Hepatocyte (in vitro differentiated cells): ENCODE data around the gene CFAP221. TPM values are rescaled to one million over a fixed set of nuclear protein-coding genes. Genes with fewer than 3 reads are reported as not detected.
"Not testable (repeated sequence)": the region's sequence is repeated elsewhere in the genome, so short reads cannot be mapped to it uniquely, and the experiment has no call there.

Experiments
- DNase-seq: peaks from one replicate; pipeline ENCODE4 v3.0.0-alpha.2; 2016; ENCODE audit warnings: low spot score
- H2AFZ ChIP-seq: fragments of 200-600 bp; sonication (generic); 2 replicates; pipeline ENCODE4 v1.6.0; 2016; ENCODE audit warnings: antibody characterized with exemption, mild to moderate bottlenecking
- H3K27ac ChIP-seq: fragments of 200-600 bp; sonication (generic); 2 replicates; pipeline ENCODE4 v1.5.1; 2016; ENCODE audit warnings: mild to moderate bottlenecking
- H3K27me3 ChIP-seq: fragments of 200-600 bp; sonication (generic); 2 replicates; pipeline ENCODE4 v1.6.1; 2016
- H3K36me3 ChIP-seq: fragments of 200-600 bp; sonication (generic); replicated peaks from 2 replicates; pipeline ENCODE4 v1.5.1; 2016; ENCODE audit warnings: low read depth; ENCODE audit not compliant: insufficient read depth
- H3K4me1 ChIP-seq: fragments of 200-600 bp; sonication (generic); 2 replicates; pipeline ENCODE4 v1.5.1; 2016; ENCODE audit warnings: mild to moderate bottlenecking, moderate library complexity; ENCODE audit not compliant: insufficient read depth
- H3K4me2 ChIP-seq: fragments of 200-600 bp; sonication (generic); 2 replicates; pipeline ENCODE4 v1.6.0; 2016
- H3K4me3 ChIP-seq: fragments of 200-600 bp; sonication (generic); 2 replicates; pipeline ENCODE4 v1.5.1; 2016; ENCODE audit warnings: mild to moderate bottlenecking
- H3K79me2 ChIP-seq: fragments of 200-600 bp; sonication (generic); 2 replicates; pipeline ENCODE4 v1.6.0; 2017; ENCODE audit warnings: mild to moderate bottlenecking
- H3K9me2 ChIP-seq: fragments of 200-600 bp; sonication (generic); replicated peaks from 2 replicates; pipeline ENCODE4 v1.6.0; 2017; ENCODE audit warnings: mild to moderate bottlenecking; ENCODE audit not compliant: insufficient read depth
- H3K9me3 ChIP-seq: fragments of 200-600 bp; sonication (generic); 2 replicates; pipeline ENCODE4 v1.5.1; 2016; ENCODE audit warnings: low read depth, mild to moderate bottlenecking
- H4K20me1 ChIP-seq: fragments of 200-600 bp; sonication (generic); 2 replicates; pipeline ENCODE4 v1.6.0; 2016; ENCODE audit warnings: mild to moderate bottlenecking; ENCODE audit not compliant: insufficient read depth, poor library complexity, severe bottlenecking
- EZH2 ChIP-seq: fragments of 200-600 bp; sonication (generic); IDR thresholded peaks from 2 replicates; pipeline ENCODE4 v1.6.1; 2016; ENCODE audit warnings: antibody characterized with exemption, mild to moderate bottlenecking, borderline replicate concordance
- EZH2phosphoT487 ChIP-seq: fragments of 200-600 bp; sonication (generic); IDR thresholded peaks from one replicate; pipeline ENCODE4 v1.6.1; 2018; ENCODE audit warnings: antibody characterized with exemption, mild to moderate bottlenecking, low read depth, moderate library complexity; ENCODE audit not compliant: unreplicated experiment, severe bottlenecking
- WGBS: methylation state at CpG from one replicate; pipeline ENCODE4 v1.1.6; 2016; ENCODE audit warnings: low lambda C conversion rate; ENCODE audit errors: missing lambda C conversion rate; 5-methylcytosine and 5-hydroxymethylcytosine counted together
- polyA plus RNA-seq: library from polyadenylated mRNA; unstranded; fragments of >200 nt; fragmentation: Nextera tagmentation; extraction: Ambion mirVana; gene quantifications from 2 replicates; pipeline ENCODE4 v1.2.1, GENCODE V29; 2016
- total RNA-seq: library from RNA; depleted of rRNA; stranded (reverse); fragments of >200 nt; gene quantifications from 2 replicates; pipeline ENCODE4 v1.2.3, GENCODE V29; 2014
- TF ChIP-seq, protein P1 (sequence below): fragments of 200-600 bp; sonication (generic); IDR thresholded peaks from 2 replicates; pipeline ENCODE4 v1.5.1; 2016; ENCODE audit warnings: antibody characterized with exemption, mild to moderate bottlenecking; ENCODE audit not compliant: poor library complexity

CFAP221 gene
- total and polyA plus RNA-seq, 2 experiments from 2014 or later = 3.3 to 3.4 TPM

DNA sequence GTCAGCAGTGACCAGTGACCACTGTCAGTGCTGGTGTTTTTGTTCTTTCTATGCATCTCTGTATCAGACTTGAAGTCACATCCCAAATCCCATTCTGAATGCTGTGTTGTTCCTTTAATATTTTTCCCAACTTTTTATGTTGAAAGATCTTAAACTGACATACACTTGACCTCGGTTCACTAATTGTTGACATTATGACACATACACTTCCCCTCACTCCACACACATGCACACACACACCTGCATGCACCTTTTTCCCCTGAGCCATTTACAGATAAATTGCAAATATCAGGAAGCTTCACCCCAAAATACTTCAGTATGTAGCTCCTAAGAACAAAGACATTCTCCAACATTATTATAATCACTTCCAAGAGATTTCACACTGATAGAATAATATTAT lies 62.4 kb downstream of the CFAP221 start:
- Histone ChIP-seq H2AFZ (no peak overlapping the region), H3K9me2 (no peaks in the 10 kb centered on the region), H3K9me3 (no peaks in the 10 kb centered on the region), H3K27ac (no peak overlapping the region), H3K27me3 (no peaks in the 10 kb centered on the region), H3K79me2 (no peaks in the 10 kb centered on the region), H3K4me2 (no peak overlapping the region), H4K20me1 (no peaks in the 10 kb centered on the region), H3K4me1 (no peaks in the 10 kb centered on the region), H3K36me3 (no peaks in the 10 kb centered on the region), H3K4me3 (no peak overlapping the region)
- WGBS = 54% methylated on average over 1 of the region's 1 CpG
- TF ChIP-seq EZH2 = no peak
- TF ChIP-seq, protein P1, sequence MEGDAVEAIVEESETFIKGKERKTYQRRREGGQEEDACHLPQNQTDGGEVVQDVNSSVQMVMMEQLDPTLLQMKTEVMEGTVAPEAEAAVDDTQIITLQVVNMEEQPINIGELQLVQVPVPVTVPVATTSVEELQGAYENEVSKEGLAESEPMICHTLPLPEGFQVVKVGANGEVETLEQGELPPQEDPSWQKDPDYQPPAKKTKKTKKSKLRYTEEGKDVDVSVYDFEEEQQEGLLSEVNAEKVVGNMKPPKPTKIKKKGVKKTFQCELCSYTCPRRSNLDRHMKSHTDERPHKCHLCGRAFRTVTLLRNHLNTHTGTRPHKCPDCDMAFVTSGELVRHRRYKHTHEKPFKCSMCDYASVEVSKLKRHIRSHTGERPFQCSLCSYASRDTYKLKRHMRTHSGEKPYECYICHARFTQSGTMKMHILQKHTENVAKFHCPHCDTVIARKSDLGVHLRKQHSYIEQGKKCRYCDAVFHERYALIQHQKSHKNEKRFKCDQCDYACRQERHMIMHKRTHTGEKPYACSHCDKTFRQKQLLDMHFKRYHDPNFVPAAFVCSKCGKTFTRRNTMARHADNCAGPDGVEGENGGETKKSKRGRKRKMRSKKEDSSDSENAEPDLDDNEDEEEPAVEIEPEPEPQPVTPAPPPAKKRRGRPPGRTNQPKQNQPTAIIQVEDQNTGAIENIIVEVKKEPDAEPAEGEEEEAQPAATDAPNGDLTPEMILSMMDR = no peak
- no peak for TF ChIP-seq EZH2phosphoT487
- DNase-seq = no peak

DNA sequence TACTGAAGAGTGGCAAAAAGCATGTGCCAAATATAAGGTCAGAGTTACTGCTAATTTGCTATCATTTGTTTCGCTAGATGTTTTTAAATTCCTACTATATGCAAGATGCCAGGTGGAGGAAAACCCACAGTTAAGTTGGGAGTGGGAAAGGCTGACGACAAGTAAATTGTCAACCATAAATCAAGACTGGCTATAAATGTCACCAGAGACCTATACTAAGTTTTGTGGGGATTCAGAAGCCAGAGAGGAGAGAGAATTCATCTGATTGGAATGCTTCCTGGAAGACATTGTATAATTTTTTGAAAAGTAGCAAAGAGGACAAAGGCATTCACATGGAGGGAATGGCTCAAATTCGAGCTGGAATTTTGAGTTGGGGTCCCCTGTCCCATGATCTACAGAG lies 64.3 kb downstream of the CFAP221 start:
- Histone ChIP-seq H3K27me3 (no peaks in the 10 kb centered on the region), H3K9me3 (no peaks in the 10 kb centered on the region), H3K36me3 (no peaks in the 10 kb centered on the region), H3K4me3 (no peak overlapping the region), H3K27ac (no peak overlapping the region), H4K20me1 (no peaks in the 10 kb centered on the region), H2AFZ (no peak overlapping the region), H3K79me2 (no peaks in the 10 kb centered on the region), H3K4me1 (no peaks in the 10 kb centered on the region), H3K4me2 (no peak overlapping the region), H3K9me2 (no peaks in the 10 kb centered on the region)
- no peak for DNase-seq
- no peak for TF ChIP-seq EZH2phosphoT487
- no peak for TF ChIP-seq EZH2
- TF ChIP-seq, protein P1 = no peak
- 46% methylated on average over 3 of the region's 3 CpGs for WGBS

DNA sequence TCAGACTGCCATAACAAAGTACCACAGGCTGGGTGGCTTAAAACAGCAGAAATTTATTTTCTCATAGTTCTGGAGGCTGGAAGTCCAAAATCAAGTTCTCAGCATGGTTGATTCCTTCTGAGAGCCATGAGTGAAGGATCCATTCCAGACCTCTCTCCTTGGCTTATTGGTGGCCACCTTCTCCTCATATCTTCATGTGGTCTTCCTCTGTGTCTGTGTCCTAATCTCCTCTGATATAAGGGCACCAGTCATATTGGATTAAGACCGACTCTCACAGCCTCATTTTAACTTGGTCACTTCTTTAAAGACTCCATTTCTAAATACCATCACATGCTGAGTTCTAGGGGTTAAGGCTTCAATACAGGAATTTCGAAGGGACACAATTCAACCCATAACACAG lies 65.1 kb downstream of the CFAP221 start:
- Histone ChIP-seq H3K4me2 (no peak overlapping the region), H3K27ac (no peak overlapping the region), H3K4me1 (no peaks in the 10 kb centered on the region), H2AFZ (no peak overlapping the region), H4K20me1 (no peaks in the 10 kb centered on the region), H3K27me3 (no peaks in the 10 kb centered on the region), H3K4me3 (no peak overlapping the region), H3K9me3 (no peaks in the 10 kb centered on the region), H3K36me3 (no peaks in the 10 kb centered on the region), H3K79me2 (no peaks in the 10 kb centered on the region), H3K9me2 (no peaks in the 10 kb centered on the region)
- 75% methylated on average over 2 of the region's 2 CpGs for WGBS
- TF ChIP-seq EZH2 = no peak
- TF ChIP-seq, protein P1 = no peak
- TF ChIP-seq EZH2phosphoT487 = no peak
- DNase-seq = no peak

DNA sequence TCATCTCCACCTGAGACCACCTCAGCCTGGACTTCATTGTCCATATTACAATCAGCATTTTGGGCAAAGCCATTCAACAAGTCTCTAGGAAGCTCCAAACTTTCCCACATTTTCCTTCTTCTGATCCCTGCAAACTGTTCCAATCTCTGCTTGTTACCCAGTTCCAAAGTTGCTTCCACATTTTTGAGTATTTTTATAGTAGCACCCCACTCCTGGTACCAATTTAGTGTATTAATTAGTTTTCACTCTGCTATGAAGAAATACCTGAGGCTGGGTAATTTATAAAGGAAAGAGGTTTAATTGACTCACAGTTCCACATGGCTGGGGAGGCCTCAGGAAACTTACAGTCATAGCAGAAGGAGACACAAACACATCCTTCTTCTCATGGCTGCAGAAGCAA lies 69.9 kb downstream of the CFAP221 start:
- H3K9me3 ChIP-seq, H3K9me2 ChIP-seq, H3K79me2 ChIP-seq, DNase-seq, H3K4me1 ChIP-seq, H4K20me1 ChIP-seq, H3K27me3 ChIP-seq, H3K4me2 ChIP-seq, H3K36me3 ChIP-seq, H3K27ac ChIP-seq, H2AFZ ChIP-seq, H3K4me3 ChIP-seq: not testable (repeated sequence)
